Stimulated activated CD8-positive, alpha-beta memory T cell treated with anti-CD3 and anti-CD28 coated beads, Interleukin-12 subunit alpha, Interleukin-12 subunit beta, amount 100 ng/mL, for 24 hours (primary cell): ENCODE data around the gene FGD4.
"Not testable (repeated sequence)": the region's sequence is repeated elsewhere in the genome, so short reads cannot be mapped to it uniquely, and the experiment has no call there.

Experiments used
- DNase-seq: peaks from one replicate; pipeline ENCODE4 v3.0.0-alpha.2; 2020; ENCODE audit errors: extremely low read depth

The FGD4 gene

GRCh38 chr12:32561931-32562341 is 162.6 kb downstream of the FGD4 start:
- no peak for DNase-seq

GRCh38 chr12:32562413-32562812 is 163.1 kb downstream of the FGD4 start:
- not testable (repeated sequence) for DNase-seq

GRCh38 chr12:32566663-32567295 is 167.4 kb downstream of the FGD4 start:
- no peak for DNase-seq

- no peak for DNase-seq
These were observed 167.9 kb downstream of the FGD4 start for GRCh38 chr12:32567296-32567674.

- DNase-seq: no peak
These were observed 168.9 kb downstream of the FGD4 start for GRCh38 chr12:32568228-32568627.

- DNase-seq: no peak
These were observed 169.9 kb downstream of the FGD4 start for GRCh38 chr12:32569259-32569658.

- no peak for DNase-seq
These were observed 175.2 kb downstream of the FGD4 start for GRCh38 chr12:32574585-32574984.

- no peak for DNase-seq
These were observed 178.0 kb downstream of the FGD4 start for GRCh38 chr12:32577328-32577727.

- no peak for DNase-seq
These were observed 184.2 kb downstream of the FGD4 start for GRCh38 chr12:32583534-32583933.

GRCh38 chr12:32585680-32586079 is 186.3 kb downstream of the FGD4 start:
- DNase-seq: no peak

- DNase-seq: no peak
These were observed 187.0 kb downstream of the FGD4 start for GRCh38 chr12:32586390-32586789.

- DNase-seq: no peak
These were observed 188.5 kb downstream of the FGD4 start for GRCh38 chr12:32587581-32588495.

- DNase-seq: no peak
These were observed 189.2 kb downstream of the FGD4 start for GRCh38 chr12:32588604-32589003.

- no peak for DNase-seq
These were observed 190.0 kb downstream of the FGD4 start for GRCh38 chr12:32589165-32589865.

- DNase-seq: no peak
These were observed 195.9 kb downstream of the FGD4 start for GRCh38 chr12:32595251-32595650.

GRCh38 chr12:32596030-32596429 is 196.7 kb downstream of the FGD4 start:
- DNase-seq: no peak

GRCh38 chr12:32598688-32599087 is 199.3 kb downstream of the FGD4 start:
- DNase-seq: no peak

GRCh38 chr12:32600681-32601080 is 201.3 kb downstream of the FGD4 start:
- DNase-seq: no peak

- DNase-seq: no peak
These were observed 203.7 kb downstream of the FGD4 start for GRCh38 chr12:32603071-32603470.

GRCh38 chr12:32603858-32604257 is 204.5 kb downstream of the FGD4 start:
- no peak for DNase-seq

GRCh38 chr12:32604565-32604964 is 205.2 kb downstream of the FGD4 start:
- DNase-seq: no peak

- DNase-seq: no peak
These were observed 206.2 kb downstream of the FGD4 start for GRCh38 chr12:32605326-32606095.
